Superior temporal gyrus (tissue), 1 donor: ENCODE measurements around the gene ANKRD42.
A peak's percentile ranks its signal among the peaks of the same experiment; 100 is the strongest.
"Not testable (repeated sequence)": the region's sequence is repeated elsewhere in the genome, so short reads cannot be mapped to it uniquely, and the experiment has no call there.

ENCODE experiments used
- DNase-seq: peaks from one replicate; pipeline ENCODE4 v3.0.0-alpha.2; 2016; ENCODE audit errors: extremely low spot score

The ANKRD42 gene

GRCh38 chr11:83172551-83172950 is 21.0 kb upstream of the ANKRD42 start:
- no peak for DNase-seq

- no peak for DNase-seq
Measured at GRCh38 chr11:83174008-83174407, 19.5 kb upstream of the ANKRD42 start.

GRCh38 chr11:83175815-83176214 is 17.7 kb upstream of the ANKRD42 start:
- DNase-seq: no peak

GRCh38 chr11:83181815-83182214 is 11.7 kb upstream of the ANKRD42 start:
- no peak for DNase-seq

- DNase-seq: no peak
Measured at GRCh38 chr11:83185767-83186166, 7.7 kb upstream of the ANKRD42 start.

GRCh38 chr11:83187465-83187864 is 6.0 kb upstream of the ANKRD42 start:
- no peak for DNase-seq

GRCh38 chr11:83191491-83191890 is 2.0 kb upstream of the ANKRD42 start:
- DNase-seq: no peak

GRCh38 chr11:83191986-83192385 is 1.5 kb upstream of the ANKRD42 start:
- DNase-seq: no peak

GRCh38 chr11:83192606-83193245 is 786 bp upstream of the ANKRD42 start:
- no peak for DNase-seq

GRCh38 chr11:83194281-83195142 is 1.0 kb downstream of the ANKRD42 start:
- DNase-seq: peak; percentile 44

- no peak for DNase-seq
Measured at GRCh38 chr11:83195143-83195466, 1.6 kb downstream of the ANKRD42 start.

- no peak for DNase-seq
Measured at GRCh38 chr11:83195649-83196048, 2.1 kb downstream of the ANKRD42 start.

GRCh38 chr11:83200035-83200434 is 6.5 kb downstream of the ANKRD42 start:
- no peak for DNase-seq

GRCh38 chr11:83205608-83206185 is 12.2 kb downstream of the ANKRD42 start:
- DNase-seq: no peak

- DNase-seq: no peak
Measured at GRCh38 chr11:83206221-83206620, 12.7 kb downstream of the ANKRD42 start.

GRCh38 chr11:83206771-83207382 is 13.4 kb downstream of the ANKRD42 start:
- DNase-seq: not testable (repeated sequence)

- DNase-seq: no peak
Measured at GRCh38 chr11:83219095-83219494, 25.6 kb downstream of the ANKRD42 start.

GRCh38 chr11:83220260-83220659 is 26.7 kb downstream of the ANKRD42 start:
- DNase-seq: no peak

GRCh38 chr11:83221694-83222093 is 28.2 kb downstream of the ANKRD42 start:
- no peak for DNase-seq

- DNase-seq: no peak
Measured at GRCh38 chr11:83222499-83222898, 29.0 kb downstream of the ANKRD42 start.

- DNase-seq: no peak
Measured at GRCh38 chr11:83223457-83223856, 29.9 kb downstream of the ANKRD42 start.

- DNase-seq: no peak
Measured at GRCh38 chr11:83235825-83236224, 42.3 kb downstream of the ANKRD42 start.

GRCh38 chr11:83238111-83238510 is 44.6 kb downstream of the ANKRD42 start:
- no peak for DNase-seq
